ENCODE measurements around the gene YARS2.

Gene YARS2

GRCh38 chr12:32755654-32756475 lies at the start of gene YARS2:
Gene YARS2 (minus strand): TSS chr12:32755897. CDS start chr12:32755874, 23 bp downstream.
- peak; percentile 92 for DNase-seq

GRCh38 chr12:32804301-32804700 lies 48.6 kb upstream of the YARS2 start:
- no peak for DNase-seq

GRCh38 chr12:32801269-32801980 lies 45.7 kb upstream of the YARS2 start:
- DNase-seq = no peak

- no peak for DNase-seq
Measured at GRCh38 chr12:32794281-32794680, 38.6 kb upstream of the YARS2 start.

GRCh38 chr12:32789916-32790315 lies 34.2 kb upstream of the YARS2 start:
- DNase-seq = no peak

- DNase-seq = no peak
Measured at GRCh38 chr12:32789446-32789845, 33.7 kb upstream of the YARS2 start.

- no peak for DNase-seq
Measured at GRCh38 chr12:32788405-32788804, 32.7 kb upstream of the YARS2 start.

GRCh38 chr12:32785557-32785956 lies 29.9 kb upstream of the YARS2 start:
- DNase-seq = no peak

- DNase-seq = no peak
Measured at GRCh38 chr12:32783029-32783428, 27.3 kb upstream of the YARS2 start.

- DNase-seq = no peak
Measured at GRCh38 chr12:32780071-32780470, 24.4 kb upstream of the YARS2 start.

- DNase-seq = no peak
Measured at GRCh38 chr12:32777691-32778175, 22.0 kb upstream of the YARS2 start.

- no peak for DNase-seq
Measured at GRCh38 chr12:32777159-32777558, 21.5 kb upstream of the YARS2 start.

GRCh38 chr12:32776258-32776657 lies 20.6 kb upstream of the YARS2 start:
- DNase-seq = no peak

- DNase-seq = no peak
Measured at GRCh38 chr12:32773691-32774090, 18.0 kb upstream of the YARS2 start.

- DNase-seq = no peak
Measured at GRCh38 chr12:32770141-32770540, 14.4 kb upstream of the YARS2 start.

GRCh38 chr12:32768518-32768917 lies 12.8 kb upstream of the YARS2 start:
- DNase-seq = no peak

- no peak for DNase-seq
Measured at GRCh38 chr12:32765906-32766305, 10.2 kb upstream of the YARS2 start.

- DNase-seq = no peak
Measured at GRCh38 chr12:32761716-32762115, 6.0 kb upstream of the YARS2 start.

GRCh38 chr12:32757157-32757556 lies 1.5 kb upstream of the YARS2 start:
- DNase-seq = no peak

GRCh38 chr12:32756476-32757066 lies 874 bp upstream of the YARS2 start:
- no peak for DNase-seq

GRCh38 chr12:32755051-32755653 lies 545 bp downstream of the YARS2 start:
- peak; percentile 77 for DNase-seq

- no peak for DNase-seq
Measured at GRCh38 chr12:32754111-32754510, 1.6 kb downstream of the YARS2 start.

GRCh38 chr12:32753605-32754004 lies 2.1 kb downstream of the YARS2 start:
- DNase-seq = no peak
